ENCODE measurements around the gene SLC38A11.

GRCh38 chr2:164915566-164915965 lies 39.8 kb downstream of the SLC38A11 start:
- no peak for TF ChIP-seq CTCF (IDR thresholded peaks at IDR 0.05)
- TF ChIP-seq POLR2AphosphoS5 (IDR thresholded peaks at IDR 0.05; ENCODE audit: low read depth, low read length) = no peak
- no peak for TF ChIP-seq USF1 (IDR thresholded peaks at IDR 0.05; ENCODE audit: borderline replicate concordance, low read depth)
- no peak for TF ChIP-seq RCOR1 (IDR thresholded peaks at IDR 0.05; ENCODE audit: low read length)
- no peak for TF ChIP-seq RFX5 (IDR thresholded peaks at IDR 0.05; ENCODE audit: low read length)
- no peak for TF ChIP-seq YY1 (IDR thresholded peaks at IDR 0.05; ENCODE audit: low read depth)
- TF ChIP-seq JUND (IDR thresholded peaks at IDR 0.05) = no peak
- no peak for TF ChIP-seq EZH2phosphoT487 (IDR thresholded peaks at IDR 0.05; ENCODE audit: borderline replicate concordance, low read depth)
- no peak for TF ChIP-seq MXI1 (IDR thresholded peaks at IDR 0.05; ENCODE audit: low read depth, low read length)
- no peak for TF ChIP-seq GATA2 (CRISPR knock-in tag; IDR thresholded peaks at IDR 0.05)
- no peak for TF ChIP-seq GABPA (IDR thresholded peaks at IDR 0.05; ENCODE audit: low read depth)

Data from SK-N-SH (cell line).